ENCODE measurements around the gene SLC18B1.

DNA sequence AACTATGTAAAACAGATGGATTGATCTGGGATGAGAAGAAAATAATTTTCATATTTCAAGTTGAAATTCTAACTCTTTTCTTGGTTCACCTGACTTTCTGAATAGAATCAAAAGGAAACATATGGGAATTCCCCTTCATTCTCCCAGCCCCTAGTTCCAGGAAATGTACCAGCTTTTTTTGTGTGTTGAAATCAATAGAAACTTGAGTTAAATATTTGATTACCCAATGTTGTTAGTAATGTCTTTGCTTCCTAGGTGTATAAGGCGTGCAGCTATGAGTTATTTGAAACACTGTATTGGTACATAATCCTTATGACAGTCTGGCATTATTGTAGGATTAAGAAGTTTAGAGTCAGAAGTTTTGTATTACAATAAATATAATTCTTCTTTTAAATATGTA lies 62.2 kb downstream of the SLC18B1 start:
- TF ChIP-seq, protein P1, sequence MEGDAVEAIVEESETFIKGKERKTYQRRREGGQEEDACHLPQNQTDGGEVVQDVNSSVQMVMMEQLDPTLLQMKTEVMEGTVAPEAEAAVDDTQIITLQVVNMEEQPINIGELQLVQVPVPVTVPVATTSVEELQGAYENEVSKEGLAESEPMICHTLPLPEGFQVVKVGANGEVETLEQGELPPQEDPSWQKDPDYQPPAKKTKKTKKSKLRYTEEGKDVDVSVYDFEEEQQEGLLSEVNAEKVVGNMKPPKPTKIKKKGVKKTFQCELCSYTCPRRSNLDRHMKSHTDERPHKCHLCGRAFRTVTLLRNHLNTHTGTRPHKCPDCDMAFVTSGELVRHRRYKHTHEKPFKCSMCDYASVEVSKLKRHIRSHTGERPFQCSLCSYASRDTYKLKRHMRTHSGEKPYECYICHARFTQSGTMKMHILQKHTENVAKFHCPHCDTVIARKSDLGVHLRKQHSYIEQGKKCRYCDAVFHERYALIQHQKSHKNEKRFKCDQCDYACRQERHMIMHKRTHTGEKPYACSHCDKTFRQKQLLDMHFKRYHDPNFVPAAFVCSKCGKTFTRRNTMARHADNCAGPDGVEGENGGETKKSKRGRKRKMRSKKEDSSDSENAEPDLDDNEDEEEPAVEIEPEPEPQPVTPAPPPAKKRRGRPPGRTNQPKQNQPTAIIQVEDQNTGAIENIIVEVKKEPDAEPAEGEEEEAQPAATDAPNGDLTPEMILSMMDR (IDR thresholded peaks at IDR 0.05): no peak
- TF ChIP-seq POLR2A (IDR thresholded peaks at IDR 0.05): no peak
- no peak for TF ChIP-seq POLR2AphosphoS5 (IDR thresholded peaks at IDR 0.05)

All from prostate gland (tissue), 2 donors.